Choroid plexus epithelial cell (primary cell): ENCODE data around the gene SAMD4A.

ENCODE experiments used
- DNase-seq: peaks from one replicate; pipeline ENCODE4 v3.0.0-alpha.2; 2010; ENCODE audit warnings: low read depth
- H3K4me3 ChIP-seq: 2 replicates; pipeline ENCODE4 v1.5.1; 2011; ENCODE audit warnings: low read depth, mild to moderate bottlenecking, control low read depth, low read length, moderate library complexity
- CTCF ChIP-seq: conservative IDR thresholded peaks from 2 replicates; pipeline ENCODE4 v1.5.1; 2011; ENCODE audit warnings: low read depth, mild to moderate bottlenecking, control low read depth, inconsistent platforms, low read length, moderate library complexity

Gene SAMD4A

DNA sequence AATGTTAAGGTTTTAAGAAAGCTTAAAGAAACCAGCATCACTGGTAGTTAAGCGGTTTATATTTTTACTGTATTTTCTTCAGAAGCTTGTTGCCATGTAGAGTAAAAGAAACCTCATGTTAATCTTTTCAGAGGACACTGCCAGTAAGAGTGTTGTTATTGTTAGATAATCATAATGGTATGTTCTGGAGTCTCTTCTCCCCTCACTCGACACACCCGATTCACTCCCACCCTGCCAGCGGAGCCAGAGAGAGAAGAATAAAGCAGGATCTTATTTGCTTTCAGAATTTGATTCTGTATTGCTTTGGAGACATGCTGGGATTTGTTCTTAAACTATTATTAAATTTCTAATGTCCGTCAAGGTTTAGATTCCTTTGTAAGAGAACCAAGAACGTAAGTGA, 113.7 kb downstream of the SAMD4A start:
- no peak for TF ChIP-seq CTCF
- DNase-seq, result peak; percentile 68
- peak overlapping the region; percentile 31 for H3K4me3 ChIP-seq

- no peak overlapping the region for H3K4me3 ChIP-seq
- DNase-seq, result peak; percentile 61
- no peak for TF ChIP-seq CTCF
These were observed 114.9 kb downstream of the SAMD4A start for GRCh38 chr14:54681811-54682261.

DNA sequence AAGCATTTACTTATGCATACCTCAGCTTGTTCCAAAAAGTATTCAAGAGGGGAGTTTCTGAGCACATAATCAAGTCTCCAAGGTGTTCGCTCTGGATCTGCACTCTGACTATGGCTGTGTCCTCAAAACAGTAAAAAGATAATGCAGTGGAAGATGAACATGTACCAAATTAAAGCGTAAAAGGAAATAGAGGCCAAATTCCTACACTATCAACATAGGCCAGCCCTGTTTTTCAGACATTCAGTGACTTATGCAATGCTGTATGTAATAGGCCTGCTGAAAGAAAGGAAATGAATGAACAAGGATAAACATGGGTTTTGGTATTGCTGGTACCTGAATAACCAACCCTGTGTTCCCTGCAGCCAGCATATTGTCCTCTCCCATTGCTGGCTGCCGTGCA, 115.7 kb downstream of the SAMD4A start:
- no peak overlapping the region for H3K4me3 ChIP-seq
- peak; percentile 63 for DNase-seq
- no peak for TF ChIP-seq CTCF

GRCh38 chr14:54683882-54684794, 117.2 kb downstream of the SAMD4A start:
- no peak for TF ChIP-seq CTCF
- DNase-seq, result peak; percentile 81
- no peak overlapping the region for H3K4me3 ChIP-seq

- peak; percentile 68 for DNase-seq
- TF ChIP-seq CTCF, result no peak
- H3K4me3 ChIP-seq, result no peak overlapping the region
These were observed 118.4 kb downstream of the SAMD4A start for GRCh38 chr14:54685286-54685845.

DNA sequence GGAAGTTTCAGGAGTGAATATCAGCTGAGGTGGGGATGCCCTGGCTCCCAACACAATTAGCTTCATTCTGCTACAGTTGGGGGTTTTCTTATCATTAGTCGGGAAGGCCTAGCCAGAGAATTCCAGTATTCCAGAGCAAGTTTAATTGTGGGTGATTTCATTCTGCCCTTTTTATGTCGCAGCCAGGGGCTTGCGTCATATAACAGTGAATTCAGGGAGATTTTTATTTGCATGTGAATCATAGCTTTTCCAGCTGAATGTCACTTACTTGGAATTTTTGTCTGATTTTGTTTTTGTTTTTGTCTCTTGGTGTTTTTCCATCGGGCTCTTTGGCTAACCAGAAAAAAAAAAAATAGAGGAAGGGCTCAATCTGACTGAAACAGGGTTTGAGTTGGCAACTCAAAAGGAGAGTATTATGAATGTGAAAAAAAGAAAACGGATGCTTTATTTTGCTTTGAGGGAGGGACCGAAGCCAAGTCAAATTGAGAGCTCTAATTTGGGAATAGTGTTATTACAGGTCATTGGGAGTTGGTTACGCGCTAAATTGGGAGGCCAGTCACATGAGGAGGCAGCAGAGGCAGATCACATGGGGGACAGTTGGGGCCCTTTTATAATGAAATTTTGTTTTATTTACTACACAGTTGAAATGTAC, 119.4 kb downstream of the SAMD4A start:
- no peak overlapping the region for H3K4me3 ChIP-seq
- TF ChIP-seq CTCF, result no peak
- DNase-seq, result peak; percentile 65
